ENCODE results near the gene ADAM12. TPM values are rescaled to one million over a fixed set of nuclear protein-coding genes. Genes with fewer than 3 reads are reported as not detected.

Gene ADAM12
- total and polyA plus RNA-seq, 12 donors = 0.08 to 3.9 (median 0.53) TPM

DNA sequence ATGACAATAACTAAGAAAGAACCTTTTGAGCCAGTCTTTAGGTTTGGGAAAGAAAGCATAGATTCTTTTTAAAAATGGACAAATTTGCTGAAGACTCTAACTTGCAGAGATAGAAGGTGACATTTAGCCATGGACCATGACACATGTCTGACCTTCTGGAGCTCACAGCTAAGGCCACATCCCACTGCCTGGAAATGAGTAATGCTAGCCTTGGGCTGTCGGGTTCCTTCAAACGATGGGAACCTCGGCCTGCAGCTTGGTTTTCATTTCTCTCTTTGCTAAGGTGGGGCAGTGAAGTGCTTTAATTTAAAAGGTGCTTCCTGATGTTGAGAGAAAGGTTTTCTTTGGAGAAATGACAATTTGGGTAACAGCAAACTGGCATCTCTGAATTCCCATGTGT, 268.7 kb downstream of the ADAM12 start:
- DNase-seq = peak; percentile 51 to 86 (median 82)
- Histone ChIP-seq H3K4me3 (no peak overlapping the region), H3K36me3 (replicated peaks in 1 of 2) (no peaks in the 10 kb centered on the region), H3K4me1 (replicated peaks in 1 of 2) (peaks cover 14 to 53% of the 10 kb centered on the region in 2 donors), H3K9me3 (replicated peaks in 1 of 3) (no peaks in the 10 kb centered on the region), H3K27ac (peak overlapping the region in 3 of 5 donors; percentile 4 to 71 (median 54)), H3K27me3 (no peaks in the 10 kb centered on the region)
- 26 to 37% (median 28%) methylated on average over 3 of the region's 3 CpGs for WGBS, 4 donors
- intact Hi-C loops (cut with DNase I) = no loop called here
- no peak for TF ChIP-seq POLR2A (IDR thresholded peaks at IDR 0.05)
- TF ChIP-seq, protein P1, sequence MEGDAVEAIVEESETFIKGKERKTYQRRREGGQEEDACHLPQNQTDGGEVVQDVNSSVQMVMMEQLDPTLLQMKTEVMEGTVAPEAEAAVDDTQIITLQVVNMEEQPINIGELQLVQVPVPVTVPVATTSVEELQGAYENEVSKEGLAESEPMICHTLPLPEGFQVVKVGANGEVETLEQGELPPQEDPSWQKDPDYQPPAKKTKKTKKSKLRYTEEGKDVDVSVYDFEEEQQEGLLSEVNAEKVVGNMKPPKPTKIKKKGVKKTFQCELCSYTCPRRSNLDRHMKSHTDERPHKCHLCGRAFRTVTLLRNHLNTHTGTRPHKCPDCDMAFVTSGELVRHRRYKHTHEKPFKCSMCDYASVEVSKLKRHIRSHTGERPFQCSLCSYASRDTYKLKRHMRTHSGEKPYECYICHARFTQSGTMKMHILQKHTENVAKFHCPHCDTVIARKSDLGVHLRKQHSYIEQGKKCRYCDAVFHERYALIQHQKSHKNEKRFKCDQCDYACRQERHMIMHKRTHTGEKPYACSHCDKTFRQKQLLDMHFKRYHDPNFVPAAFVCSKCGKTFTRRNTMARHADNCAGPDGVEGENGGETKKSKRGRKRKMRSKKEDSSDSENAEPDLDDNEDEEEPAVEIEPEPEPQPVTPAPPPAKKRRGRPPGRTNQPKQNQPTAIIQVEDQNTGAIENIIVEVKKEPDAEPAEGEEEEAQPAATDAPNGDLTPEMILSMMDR (IDR thresholded peaks at IDR 0.05) = no peak

DNA sequence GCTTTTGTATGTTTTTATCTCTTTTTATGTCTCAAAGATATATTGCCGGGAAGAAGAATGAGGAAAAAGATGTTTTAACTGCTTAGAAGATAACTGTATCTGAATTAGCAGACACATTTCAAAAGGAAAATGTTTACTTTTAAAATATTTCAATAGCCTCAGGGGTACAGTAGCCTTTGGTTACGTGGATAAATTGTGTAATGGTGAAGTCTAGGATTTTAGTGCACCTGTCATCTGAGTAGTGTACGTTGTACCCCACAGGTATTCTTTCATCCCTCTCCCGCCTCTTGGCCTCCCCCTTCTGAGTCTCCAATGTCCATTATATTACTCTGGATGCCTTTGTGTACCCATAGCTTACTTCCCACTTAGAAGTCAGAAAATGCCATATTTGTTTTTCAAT, 269.8 kb downstream of the ADAM12 start:
- no peak overlapping the region for H3K27ac ChIP-seq
- 90 to 95% (median 92%) methylated on average over 4 of the region's 4 CpGs for WGBS, 4 donors
- intact Hi-C loops (cut with DNase I) = no loop called here

GRCh38 chr10:126117196-126117595, 271.1 kb downstream of the ADAM12 start:
- Histone ChIP-seq H3K4me1 (replicated peaks in 1 of 2) (peaks cover 9 to 33% of the 10 kb centered on the region in 2 donors), H3K36me3 (replicated peaks in 1 of 2) (no peaks in the 10 kb centered on the region), H3K9me3 (replicated peaks in 1 of 3) (no peaks in the 10 kb centered on the region), H3K4me3 (no peak overlapping the region), H3K27ac (no peak overlapping the region), H3K27me3 (no peaks in the 10 kb centered on the region)
- no peak for DNase-seq
- intact Hi-C loops (cut with DNase I) = no loop called here
- 60 to 77% (median 65%) methylated on average over 3 of the region's 3 CpGs for WGBS, 4 donors
- no peak for TF ChIP-seq POLR2A (IDR thresholded peaks at IDR 0.05)
- TF ChIP-seq, protein P1 (IDR thresholded peaks at IDR 0.05) = no peak

More for the DNA sequence above, 269.8 kb downstream of the ADAM12 start:
- Histone ChIP-seq H3K4me1 (replicated peaks in 1 of 2) (peaks cover 14 to 46% of the 10 kb centered on the region in 2 donors), H3K9me3 (replicated peaks in 1 of 3) (no peaks in the 10 kb centered on the region), H3K4me3 (no peak overlapping the region), H3K36me3 (replicated peaks in 1 of 2) (no peaks in the 10 kb centered on the region), H3K27me3 (no peaks in the 10 kb centered on the region)
- TF ChIP-seq, protein P1 (IDR thresholded peaks at IDR 0.05) = no peak
- TF ChIP-seq POLR2A (IDR thresholded peaks at IDR 0.05) = no peak
- DNase-seq = no peak

DNA sequence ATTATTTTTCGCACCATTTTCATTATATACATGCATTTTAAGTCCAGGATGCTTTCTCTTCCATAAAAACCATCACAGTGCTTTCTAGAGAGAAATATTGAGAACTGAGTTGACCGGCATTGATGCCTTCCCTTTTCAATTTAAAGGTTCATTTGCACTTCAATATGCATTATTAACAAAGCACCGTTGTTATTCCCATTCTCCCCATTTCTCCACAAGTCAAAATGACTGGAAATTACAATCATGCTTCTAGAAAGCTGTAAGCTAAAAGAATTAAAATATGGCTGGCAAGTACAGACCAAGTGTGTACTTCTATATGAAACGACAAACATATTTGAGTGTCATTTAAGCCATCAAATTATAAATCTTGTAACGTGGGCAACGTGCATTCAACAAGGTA, 272.4 kb downstream of the ADAM12 start:
- no peak for TF ChIP-seq POLR2A (IDR thresholded peaks at IDR 0.05)
- TF ChIP-seq, protein P1 (IDR thresholded peaks at IDR 0.05) = no peak
- 86 to 91% (median 88%) methylated on average over 6 of the region's 6 CpGs for WGBS, 4 donors
- no peak for DNase-seq
- no peak overlapping the region for H3K4me3 ChIP-seq
- no peaks in the 10 kb centered on the region for H3K9me3 ChIP-seq (replicated peaks in 1 of 3)
- no peaks in the 10 kb centered on the region for H3K27me3 ChIP-seq
- H3K27ac ChIP-seq = no peak overlapping the region
- H3K36me3 ChIP-seq (replicated peaks in 1 of 2) = no peaks in the 10 kb centered on the region
- peaks cover 9 to 35% of the 10 kb centered on the region in 2 donors for H3K4me1 ChIP-seq (replicated peaks in 1 of 2)
- intact Hi-C loops (cut with DNase I) = no loop called here

Measured in adrenal gland (tissue), 12 donors.